Measurements from ENCODE around the gene TTLL6. TPM values are rescaled to one million over a fixed set of nuclear protein-coding genes. Genes with fewer than 3 reads are reported as not detected.

The TTLL6 gene
- total and polyA plus RNA-seq, 2 of the 4 experiments (the other 2 are of a cell fraction) = not detected

Small RNA genes lying within 50 kb of the gene (microRNA-seq; reads per million reads assigned to microRNA genes)
- gene COX6B1P2 (ENCODE audit: insufficient read depth, insufficient read length) = not detected
- gene MIR3185 (ENCODE audit: insufficient read depth in 1 of 2, insufficient read length in 1 of 2, unreplicated experiment in 1 of 2) = 0 reads per million in 2 experiments
- gene RF02132 (ENCODE audit: insufficient read depth, insufficient read length) = not detected
- gene RF02133 (ENCODE audit: insufficient read depth, insufficient read length) = not detected
- not detected for gene RN7SL125P (ENCODE audit: insufficient read depth, insufficient read length)

Small RNA genes lying within 50 kb of the gene (small RNA-seq; reads per million reads assigned to genes)
- 0 reads per million in 5 experiments for gene COX6B1P2
- gene MIR3185 = 0 reads per million in 5 experiments
- 0 reads per million in 5 experiments for gene RF02132
- 0 reads per million in 5 experiments for gene RF02133
- gene RN7SL125P = 0 reads per million in 5 experiments

Other genes with a start within 250 kb of the TTLL6 start
- gene HOXB4, start 238.9 kb downstream of the TTLL6 start, total RNA-seq (2012; rRNA removed) = 1.9 and 2.0 TPM in 2 replicates
- 7.8 and 8.5 TPM in 2 replicates for gene HOXB4, start 238.9 kb downstream of the TTLL6 start, polyA plus RNA-seq (2012; rRNA removed)
- 6.3 and 8.6 TPM in 2 replicates for gene HOXB3, start 227.0 kb downstream of the TTLL6 start, total RNA-seq (2012; rRNA removed)
- 59.6 and 76.4 TPM in 2 replicates for gene HOXB3, start 227.0 kb downstream of the TTLL6 start, polyA plus RNA-seq (2012; rRNA removed)
- gene HOXB5, start 223.4 kb downstream of the TTLL6 start, total RNA-seq (2012; rRNA removed) = 0.54 and 0.56 TPM in 2 replicates
- gene HOXB5, start 223.4 kb downstream of the TTLL6 start, polyA plus RNA-seq (2012; rRNA removed) = 18.0 and 18.1 TPM in 2 replicates
- 11.1 and 11.9 TPM in 2 replicates for gene HOXB6, start 212.2 kb downstream of the TTLL6 start, total RNA-seq (2012; rRNA removed)
- 42.2 and 48.1 TPM in 2 replicates for gene HOXB6, start 212.2 kb downstream of the TTLL6 start, polyA plus RNA-seq (2012; rRNA removed)
- gene HOXB7, start 206.2 kb downstream of the TTLL6 start, total RNA-seq (2012; rRNA removed) = 1.8 and 3.3 TPM in 2 replicates
- gene HOXB7, start 206.2 kb downstream of the TTLL6 start, polyA plus RNA-seq (2012; rRNA removed) = 6.7 and 7.5 TPM in 2 replicates
- gene HOXB8, start 201.9 kb downstream of the TTLL6 start, total RNA-seq (2012; rRNA removed) = 0.54 and 0.56 TPM in 2 replicates
- gene HOXB8, start 201.9 kb downstream of the TTLL6 start, polyA plus RNA-seq (2012; rRNA removed) = 5.3 and 6.2 TPM in 2 replicates
- gene HOXB9, start 190.9 kb downstream of the TTLL6 start, total RNA-seq (2012; rRNA removed) = under 0.01 TPM in 1 of 2 replicates, not detected in the other
- 0.05 and 0.07 TPM in 2 replicates for gene HOXB9, start 190.9 kb downstream of the TTLL6 start, polyA plus RNA-seq (2012; rRNA removed)
- not detected in 2 replicates for gene PRAC1, start 94.7 kb downstream of the TTLL6 start, total RNA-seq (2012; rRNA removed)
- not detected in 2 replicates for gene PRAC1, start 94.7 kb downstream of the TTLL6 start, polyA plus RNA-seq (2012; rRNA removed)
- not detected in 2 replicates for gene PRAC2, start 94.0 kb downstream of the TTLL6 start, total RNA-seq (2012; rRNA removed)
- gene PRAC2, start 94.0 kb downstream of the TTLL6 start, polyA plus RNA-seq (2012; rRNA removed) = not detected in 2 replicates
- gene HOXB13, start 88.5 kb downstream of the TTLL6 start, total RNA-seq (2012; rRNA removed) = not detected in 2 replicates
- gene HOXB13, start 88.5 kb downstream of the TTLL6 start, polyA plus RNA-seq (2012; rRNA removed) = not detected in 2 replicates
- gene CALCOCO2, start 13.8 kb upstream of the TTLL6 start, total RNA-seq (2012; rRNA removed) = 32.2 and 53.4 TPM in 2 replicates
- 31.1 and 35.9 TPM in 2 replicates for gene CALCOCO2, start 13.8 kb upstream of the TTLL6 start, polyA plus RNA-seq (2012; rRNA removed)
- gene ATP5MC1, start 75.6 kb upstream of the TTLL6 start, total RNA-seq (2012; rRNA removed) = 133 and 135 TPM in 2 replicates
- gene ATP5MC1, start 75.6 kb upstream of the TTLL6 start, polyA plus RNA-seq (2012; rRNA removed) = 366 and 371 TPM in 2 replicates
- gene UBE2Z, start 91.2 kb upstream of the TTLL6 start, total RNA-seq (2012; rRNA removed) = 68.5 and 76.1 TPM in 2 replicates
- gene UBE2Z, start 91.2 kb upstream of the TTLL6 start, polyA plus RNA-seq (2012; rRNA removed) = 119 and 126 TPM in 2 replicates
- gene SNF8, start 127.6 kb upstream of the TTLL6 start, total RNA-seq (2012; rRNA removed) = 171 and 191 TPM in 2 replicates
- 178 and 181 TPM in 2 replicates for gene SNF8, start 127.6 kb upstream of the TTLL6 start, polyA plus RNA-seq (2012; rRNA removed)
- not detected in 2 replicates for gene GIP, start 151.4 kb upstream of the TTLL6 start, total RNA-seq (2012; rRNA removed)
- 0.44 TPM in 1 of 2 replicates, not detected in the other for gene GIP, start 151.4 kb upstream of the TTLL6 start, polyA plus RNA-seq (2012; rRNA removed)
- 10.2 and 11.9 TPM in 2 replicates for gene IGF2BP1, start 180.2 kb upstream of the TTLL6 start, total RNA-seq (2012; rRNA removed)
- 12.2 and 13.1 TPM in 2 replicates for gene IGF2BP1, start 180.2 kb upstream of the TTLL6 start, polyA plus RNA-seq (2012; rRNA removed)